Heart left ventricle (tissue), 13 donors: ENCODE results near the gene DDX56.

Experiments used
- CTCF ChIP-seq, 12 donors: fragments of 200-600 bp; sonication (generic) in 4 of 12; IDR thresholded peaks; one replicate each; pipeline versions ENCODE4 v1.5.0 to v1.8.0; 2018 to 2022; ENCODE audit warnings: antibody characterized with exemption in 12 of 12, mild to moderate bottlenecking in 5 of 12
- POLR2A ChIP-seq, 2 donors: fragments of 450-650 bp; IDR thresholded peaks; one replicate each; pipeline ENCODE4 v1.6.1; 2017; ENCODE audit warnings: antibody characterized with exemption in 2 of 2, mild to moderate bottlenecking in 2 of 2, moderate library complexity in 2 of 2
- donor health status: ischemic (EF 13 %, LVEDD 7.1; RV severe dilation, severe dysfunction).
- donor health status: DM: no; HTN: yes; CAD: no.
- donor health status: DM: no; HTN: no; CAD: no.
- donor health status: ischemic (EF 25% LVEDD 6.9; RV normal size, moderate dysfunction).
- donor health status: ischemic (EF 25% LVEDD 5.7; RV mildly dilated, moderate dysfunction).
- donor health status: ischemic (EF 35%, LVEDD 5.7; RV mildly dilated, moderate dysfunction).
- donor health status: nonischemic (EF 11% LVEDD 7.7; RV severe dilation, severe dysfunction).
- donor health status: DM: yes; HTN: yes; CAD: no.
- donor health status: PGD.
- donor health status: ischemic (EF 29% LVEDD 5.4; RV normal size, mild dysfunction).
- donor health status: nonischemic (EF 23%, LVEDD 6.1; RV moderate dilation, normal function).

GRCh38 chr7:44538798-44539668 is 34.7 kb downstream of the DDX56 start:
- TF ChIP-seq CTCF (IDR thresholded peaks at IDR 0.05) (no peak), POLR2A (IDR thresholded peaks at IDR 0.05) (no peak)
